ENCODE measurements around the gene RND3.

The RND3 gene

DNA sequence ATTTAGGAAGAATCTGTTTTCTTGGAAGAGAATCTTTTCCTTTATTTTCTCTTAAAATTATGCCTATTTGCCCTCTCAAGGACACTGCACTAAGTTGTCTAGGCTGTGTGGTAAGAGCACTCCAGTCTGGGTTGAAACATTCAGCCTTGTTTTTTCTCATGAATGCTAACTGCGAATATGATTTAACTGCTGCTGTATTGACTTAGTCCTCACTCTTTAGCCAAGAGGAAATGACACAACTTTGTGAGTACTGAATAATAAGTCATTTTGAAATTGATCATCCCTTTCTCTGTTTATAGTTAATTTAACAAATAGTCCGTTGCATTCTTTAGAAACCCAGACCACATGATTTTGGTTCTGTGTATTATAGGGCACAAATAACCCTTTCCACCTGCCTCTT lies 4.5 kb upstream of the RND3 start:
- DNase-seq (ENCODE audit: low read depth), result no peak

DNA sequence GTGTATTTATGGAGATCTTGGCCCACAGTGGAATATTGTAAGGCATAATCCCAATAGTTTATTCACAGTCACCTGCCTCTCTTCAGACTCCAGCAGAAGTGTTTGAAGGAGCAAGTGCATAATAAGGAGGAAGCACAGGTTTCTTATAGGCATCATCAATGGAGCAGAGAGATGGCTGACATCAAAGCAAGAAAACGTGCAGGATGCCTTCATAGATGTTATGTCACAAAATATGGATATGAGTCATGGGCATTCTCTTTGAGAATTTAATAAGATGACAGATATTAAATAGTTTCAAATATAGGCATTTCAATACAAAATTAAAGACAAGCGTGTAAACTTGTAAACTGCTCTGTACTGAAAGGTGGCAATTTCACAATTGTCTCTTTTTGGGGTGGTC lies 4.0 kb upstream of the RND3 start:
- no peak for DNase-seq (ENCODE audit: low read depth)

DNA sequence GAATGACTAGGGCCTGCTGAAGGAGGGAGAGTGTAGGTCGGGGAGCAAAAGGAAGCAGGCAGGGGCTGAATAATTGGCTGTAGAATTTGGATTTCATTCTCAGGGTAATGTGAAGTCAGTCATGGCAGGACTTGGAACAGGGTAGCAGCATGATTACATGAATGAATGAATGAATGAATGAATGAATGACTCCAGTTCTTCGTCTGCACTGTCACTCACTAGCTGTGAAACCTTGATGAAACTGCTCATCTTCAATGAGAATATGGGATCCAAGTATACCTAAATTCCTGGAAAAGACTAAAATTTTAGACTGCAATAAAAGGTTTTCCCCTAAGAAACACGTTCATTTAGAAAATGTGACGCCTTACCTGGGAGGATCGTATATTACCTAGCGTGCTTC lies 3.0 kb upstream of the RND3 start:
- DNase-seq (ENCODE audit: low read depth), result no peak

DNA sequence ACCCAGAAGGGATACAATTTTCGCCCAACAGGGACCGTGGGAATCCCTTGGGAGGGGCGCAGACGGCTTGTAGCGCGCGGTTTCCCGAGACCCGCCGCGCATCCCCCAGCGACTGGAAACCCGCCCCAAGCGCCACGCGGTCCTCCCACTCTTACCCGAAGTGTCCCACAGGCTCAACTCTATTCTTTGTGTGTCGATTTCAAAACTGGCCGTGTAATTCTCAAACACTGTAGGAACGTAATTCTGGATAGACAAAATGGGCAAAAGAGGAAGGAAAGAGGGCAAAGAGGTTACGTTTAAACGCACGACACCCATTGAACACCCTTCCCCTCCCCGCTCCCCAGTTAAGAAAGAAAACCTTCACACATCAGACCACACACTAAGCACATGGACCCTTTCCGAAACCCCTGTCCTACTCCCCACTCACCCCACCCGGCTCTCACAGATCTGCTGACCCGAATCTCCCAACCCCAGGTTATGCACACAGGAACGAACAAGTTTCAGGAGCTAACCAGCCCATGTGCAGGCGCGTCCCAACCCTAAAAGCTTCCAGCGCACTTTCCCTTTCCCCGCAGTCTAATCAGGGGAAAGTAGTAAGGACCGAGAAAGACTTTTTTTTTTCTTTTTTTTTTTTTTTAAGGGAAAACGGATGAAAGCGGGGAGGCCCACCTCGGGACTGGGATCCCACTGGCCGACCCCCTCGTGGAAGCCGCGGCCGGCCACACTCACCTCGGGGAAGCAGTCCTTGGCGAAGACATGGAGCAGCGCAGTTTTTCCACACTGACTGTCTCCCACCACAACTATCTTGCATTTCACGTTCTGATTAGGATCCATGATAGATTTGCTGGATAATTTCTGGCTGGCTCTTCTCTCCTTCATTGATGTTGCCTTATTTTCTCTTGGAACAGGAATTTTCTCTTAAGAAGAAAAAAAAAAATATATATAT lies 655 bp downstream of the RND3 start:
- DNase-seq (ENCODE audit: low read depth), result no peak

DNA sequence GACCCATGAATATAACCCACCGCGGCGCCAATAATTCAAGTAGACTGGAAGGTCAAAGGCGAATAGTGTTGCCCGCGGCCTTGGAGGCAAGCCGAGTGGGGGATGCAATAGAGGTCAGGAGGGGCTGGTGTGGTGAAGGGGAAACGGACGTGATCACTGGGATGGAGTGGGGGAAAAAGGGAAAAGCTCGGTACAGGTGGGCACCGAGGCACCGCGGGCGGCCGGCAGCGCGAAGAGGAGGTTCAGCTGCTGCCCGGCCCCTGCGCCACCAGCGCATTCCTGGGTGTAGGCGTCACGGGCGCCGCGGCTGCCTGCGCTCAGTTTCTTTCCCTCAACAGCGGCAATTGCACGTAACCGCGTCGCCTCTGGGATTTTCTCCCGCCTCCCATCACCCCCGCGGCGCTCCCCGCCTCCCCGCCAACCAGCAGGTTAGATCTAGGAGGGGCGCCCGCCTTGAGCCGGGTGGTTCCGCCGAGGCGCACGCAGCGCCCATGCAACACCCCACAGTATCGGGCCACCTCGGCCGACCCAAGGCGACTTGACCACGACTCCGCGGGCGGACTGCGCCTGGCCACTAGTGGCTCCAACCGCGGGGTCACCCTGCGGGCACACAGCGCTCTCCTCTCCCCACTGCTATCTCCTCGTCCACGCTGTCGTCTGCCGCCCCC lies 1.5 kb downstream of the RND3 start:
- no peak for DNase-seq (ENCODE audit: low read depth)

DNA sequence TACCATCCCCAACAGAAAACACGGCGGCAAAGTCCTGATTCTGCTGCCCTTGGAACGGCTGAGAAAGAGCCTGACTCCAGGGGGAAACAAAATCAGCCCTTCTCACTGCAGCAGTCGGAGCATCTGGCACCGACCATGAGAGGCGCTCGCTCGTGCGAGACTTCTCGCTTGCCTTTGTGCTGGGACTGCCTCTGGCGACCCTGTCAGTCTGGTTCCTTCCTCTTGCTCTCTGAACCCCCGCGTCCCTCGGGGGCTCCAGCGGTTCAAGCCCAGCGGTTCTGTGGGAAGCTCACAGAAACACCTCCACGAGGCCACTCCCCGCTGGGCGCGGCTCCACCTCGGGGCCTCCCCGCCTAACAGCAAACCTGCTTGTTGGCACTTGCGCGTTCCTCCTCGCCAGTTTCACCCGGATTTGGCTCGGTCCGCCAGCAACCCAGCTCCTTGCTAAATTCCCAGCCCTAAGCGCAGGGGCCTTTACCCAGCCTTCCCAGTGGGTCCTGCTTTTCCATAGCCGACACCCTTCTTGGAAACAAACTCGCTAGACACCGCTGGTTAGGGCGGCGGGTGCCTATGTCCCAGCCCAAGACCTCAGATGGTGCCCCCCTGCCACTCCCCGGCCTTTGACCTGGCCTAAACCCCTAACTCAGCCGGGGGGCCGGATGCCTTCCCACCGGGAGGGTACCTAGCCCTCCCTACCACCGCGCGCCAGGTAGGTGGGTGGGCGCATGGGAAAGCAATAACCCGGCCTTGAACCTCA lies 2.2 kb downstream of the RND3 start:
- no peak for DNase-seq (ENCODE audit: low read depth)

GRCh38 chr2:150484461-150485021 lies 2.9 kb downstream of the RND3 start:
- DNase-seq (ENCODE audit: low read depth), result no peak

GRCh38 chr2:150484006-150484405 lies 3.5 kb downstream of the RND3 start:
- DNase-seq (ENCODE audit: low read depth), result no peak

GRCh38 chr2:150483532-150483931 lies 3.9 kb downstream of the RND3 start:
- DNase-seq (ENCODE audit: low read depth), result no peak

- DNase-seq (ENCODE audit: low read depth), result no peak
Measured at GRCh38 chr2:150482667-150483400, 4.6 kb downstream of the RND3 start.

GRCh38 chr2:150482111-150482510 lies 5.4 kb downstream of the RND3 start:
- no peak for DNase-seq (ENCODE audit: low read depth)

- no peak for DNase-seq (ENCODE audit: low read depth)
Measured at GRCh38 chr2:150480971-150481830, 6.3 kb downstream of the RND3 start.

- no peak for DNase-seq (ENCODE audit: low read depth)
Measured at GRCh38 chr2:150480241-150480640, 7.2 kb downstream of the RND3 start.

DNA sequence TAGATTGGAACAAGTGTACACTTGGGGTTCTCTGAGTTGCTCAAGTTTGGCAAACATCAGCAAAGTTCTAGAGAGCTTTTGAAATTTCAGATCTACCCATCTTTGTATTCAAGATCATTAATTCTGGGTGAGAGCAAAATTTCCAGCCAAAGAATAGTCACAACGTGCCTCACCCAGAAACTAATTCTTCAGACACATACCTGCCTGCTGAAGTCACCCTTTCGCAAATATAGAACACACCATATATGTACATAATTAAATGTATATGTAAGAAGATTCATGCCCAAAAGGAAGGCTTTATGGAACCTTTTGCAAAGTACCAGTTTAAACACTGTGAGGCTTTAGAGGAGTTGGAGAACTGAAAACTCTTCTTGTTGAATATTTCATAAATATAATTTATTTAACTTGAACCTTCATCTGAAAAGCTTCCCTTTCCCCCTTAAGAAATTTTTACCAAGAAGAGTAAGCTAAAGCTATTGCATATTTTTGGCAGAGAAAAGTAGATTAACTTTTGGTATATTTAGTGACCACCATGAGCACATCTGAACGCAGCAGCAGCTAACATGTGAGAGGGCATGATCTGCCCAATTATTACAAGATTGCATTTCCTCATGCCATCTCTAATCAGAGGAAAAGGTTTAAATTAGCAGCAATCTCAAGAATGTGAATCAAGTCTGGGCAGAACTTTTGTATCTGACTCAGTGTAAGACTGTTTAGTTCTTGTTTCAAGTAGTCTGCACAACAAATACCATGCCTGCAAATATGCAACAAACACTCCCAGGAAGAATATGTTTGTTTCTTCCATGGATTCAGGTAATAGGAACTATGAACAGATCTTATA lies 8.2 kb downstream of the RND3 start:
- DNase-seq (ENCODE audit: low read depth), result no peak

- no peak for DNase-seq (ENCODE audit: low read depth)
Measured at GRCh38 chr2:150478200-150478974, 9.1 kb downstream of the RND3 start.

- DNase-seq (ENCODE audit: low read depth), result no peak
Measured at GRCh38 chr2:150477347-150477746, 10.1 kb downstream of the RND3 start.

DNA sequence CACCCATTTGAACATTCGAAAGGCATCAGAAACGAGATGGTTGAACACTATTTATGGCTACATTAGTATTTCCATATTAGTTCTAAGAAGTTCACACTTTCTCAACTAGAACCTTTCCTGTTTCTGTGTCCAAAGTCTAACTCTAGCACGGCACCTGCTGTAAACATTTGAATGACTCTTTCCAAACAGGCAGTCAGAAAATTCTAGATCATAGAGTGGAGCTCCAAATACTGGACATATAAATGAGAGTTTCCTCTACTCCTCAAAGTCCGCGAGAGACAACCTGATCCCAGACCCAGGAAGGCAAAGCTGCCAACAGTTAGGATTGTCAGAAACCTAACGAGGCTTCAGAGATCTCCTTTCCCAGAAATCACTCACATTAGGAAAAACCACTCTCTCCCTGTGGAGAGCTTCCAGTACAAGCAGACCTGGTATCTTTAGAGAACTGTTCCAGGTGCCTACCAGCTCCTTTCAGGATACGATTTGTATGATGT lies 10.6 kb downstream of the RND3 start:
- DNase-seq (ENCODE audit: low read depth), result no peak

GRCh38 chr2:150476286-150476685 lies 11.2 kb downstream of the RND3 start:
- DNase-seq (ENCODE audit: low read depth), result no peak

Measured in stimulated activated CD8-positive, alpha-beta memory T cell treated with anti-CD3 and anti-CD28 coated beads, Interleukin-7, amount 100 ng/mL, for 24 hours (primary cell).